Upper lobe of left lung (tissue), 4 donors: ENCODE results near the gene GPSM1.

Experiments used
- POLR2A ChIP-seq, 4 donors: fragments of 450-650 bp; IDR thresholded peaks; one replicate each; pipeline ENCODE4 v1.5.1; 2016 to 2017; ENCODE audit warnings: antibody characterized with exemption in 4 of 4, mild to moderate bottlenecking in 2 of 4
- TF ChIP-seq, protein P1 (sequence below), 6 experiments: fragments of 450-650 bp in 4 of 6; fragments of 200-600 bp in 2 of 6; sonication (generic) in 2 of 6; IDR thresholded peaks; one replicate each; pipeline ENCODE4 v1.5.1; 2016 to 2019; ENCODE audit warnings: antibody characterized with exemption in 6 of 6

DNA sequence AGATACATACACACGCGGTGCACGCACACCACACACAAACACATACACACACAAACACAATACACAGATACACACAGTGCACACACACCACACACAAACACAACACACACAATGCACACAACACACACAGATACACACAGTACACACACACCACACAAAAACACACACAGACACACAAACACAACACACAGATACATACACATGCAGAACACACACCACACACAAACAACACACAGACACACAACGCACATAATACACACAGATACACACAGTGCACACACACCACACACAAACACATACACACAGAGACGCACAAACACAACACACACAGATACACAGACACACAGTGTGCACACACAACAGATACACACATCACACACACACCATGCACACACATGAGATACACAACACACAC, 17.5 kb upstream of the GPSM1 start:
- TF ChIP-seq, protein P1, sequence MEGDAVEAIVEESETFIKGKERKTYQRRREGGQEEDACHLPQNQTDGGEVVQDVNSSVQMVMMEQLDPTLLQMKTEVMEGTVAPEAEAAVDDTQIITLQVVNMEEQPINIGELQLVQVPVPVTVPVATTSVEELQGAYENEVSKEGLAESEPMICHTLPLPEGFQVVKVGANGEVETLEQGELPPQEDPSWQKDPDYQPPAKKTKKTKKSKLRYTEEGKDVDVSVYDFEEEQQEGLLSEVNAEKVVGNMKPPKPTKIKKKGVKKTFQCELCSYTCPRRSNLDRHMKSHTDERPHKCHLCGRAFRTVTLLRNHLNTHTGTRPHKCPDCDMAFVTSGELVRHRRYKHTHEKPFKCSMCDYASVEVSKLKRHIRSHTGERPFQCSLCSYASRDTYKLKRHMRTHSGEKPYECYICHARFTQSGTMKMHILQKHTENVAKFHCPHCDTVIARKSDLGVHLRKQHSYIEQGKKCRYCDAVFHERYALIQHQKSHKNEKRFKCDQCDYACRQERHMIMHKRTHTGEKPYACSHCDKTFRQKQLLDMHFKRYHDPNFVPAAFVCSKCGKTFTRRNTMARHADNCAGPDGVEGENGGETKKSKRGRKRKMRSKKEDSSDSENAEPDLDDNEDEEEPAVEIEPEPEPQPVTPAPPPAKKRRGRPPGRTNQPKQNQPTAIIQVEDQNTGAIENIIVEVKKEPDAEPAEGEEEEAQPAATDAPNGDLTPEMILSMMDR (IDR thresholded peaks at IDR 0.05): no peak
- TF ChIP-seq POLR2A (IDR thresholded peaks at IDR 0.05): no peak
